GM21515 (cell line): ENCODE data around the gene UCP3.
A peak's percentile ranks its signal among the peaks of the same experiment; 100 is the strongest.
"Not testable (repeated sequence)": the region's sequence is repeated elsewhere in the genome, so short reads cannot be mapped to it uniquely, and the experiment has no call there.

ENCODE experiments used
- ATAC-seq: cut with Tn5 transposase; IDR thresholded peaks from one replicate; pipeline ENCODE4 v1.9.1; 2021; ENCODE audit not compliant: unreplicated experiment

Gene UCP3

DNA sequence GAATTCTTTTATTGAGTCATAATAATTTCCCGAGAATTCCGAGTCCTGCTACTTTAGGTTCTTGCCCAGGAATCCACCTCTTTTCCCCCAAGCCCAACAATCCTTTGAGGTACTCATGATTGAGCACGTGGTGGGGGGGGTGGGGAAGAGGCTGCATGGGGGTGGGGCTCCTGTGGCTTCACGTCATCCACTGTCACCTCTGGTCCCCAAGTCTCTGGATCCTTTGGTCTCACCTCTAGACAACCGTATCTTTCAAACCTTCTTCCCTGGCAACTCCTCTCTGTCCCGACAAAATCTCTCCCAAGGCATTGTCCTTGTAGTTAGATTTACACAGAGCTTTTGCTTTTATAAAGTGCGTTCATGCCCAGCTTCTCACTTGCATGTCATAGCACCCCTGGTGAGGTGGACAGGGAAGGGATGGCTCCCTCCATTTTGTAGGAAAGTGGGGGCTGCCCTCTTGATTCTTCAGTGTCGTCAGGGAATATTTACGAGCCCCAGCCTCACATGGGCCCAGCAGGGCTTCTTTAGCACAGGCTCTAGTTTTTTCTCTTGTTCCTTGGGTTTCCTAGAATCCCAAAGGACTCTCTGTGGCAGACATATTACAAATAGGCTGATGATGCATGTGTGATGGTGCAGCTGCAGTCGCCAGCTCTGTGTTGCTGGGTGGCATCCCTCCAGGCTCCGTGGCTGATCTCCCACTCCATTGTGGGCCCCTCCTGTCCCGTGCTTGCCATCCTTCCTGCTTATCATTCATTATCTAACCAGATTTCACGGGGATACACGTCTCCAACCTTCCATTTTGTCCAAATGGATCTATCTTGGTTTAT, 8.4 kb downstream of the UCP3 start:
- ATAC-seq, result no peak

DNA sequence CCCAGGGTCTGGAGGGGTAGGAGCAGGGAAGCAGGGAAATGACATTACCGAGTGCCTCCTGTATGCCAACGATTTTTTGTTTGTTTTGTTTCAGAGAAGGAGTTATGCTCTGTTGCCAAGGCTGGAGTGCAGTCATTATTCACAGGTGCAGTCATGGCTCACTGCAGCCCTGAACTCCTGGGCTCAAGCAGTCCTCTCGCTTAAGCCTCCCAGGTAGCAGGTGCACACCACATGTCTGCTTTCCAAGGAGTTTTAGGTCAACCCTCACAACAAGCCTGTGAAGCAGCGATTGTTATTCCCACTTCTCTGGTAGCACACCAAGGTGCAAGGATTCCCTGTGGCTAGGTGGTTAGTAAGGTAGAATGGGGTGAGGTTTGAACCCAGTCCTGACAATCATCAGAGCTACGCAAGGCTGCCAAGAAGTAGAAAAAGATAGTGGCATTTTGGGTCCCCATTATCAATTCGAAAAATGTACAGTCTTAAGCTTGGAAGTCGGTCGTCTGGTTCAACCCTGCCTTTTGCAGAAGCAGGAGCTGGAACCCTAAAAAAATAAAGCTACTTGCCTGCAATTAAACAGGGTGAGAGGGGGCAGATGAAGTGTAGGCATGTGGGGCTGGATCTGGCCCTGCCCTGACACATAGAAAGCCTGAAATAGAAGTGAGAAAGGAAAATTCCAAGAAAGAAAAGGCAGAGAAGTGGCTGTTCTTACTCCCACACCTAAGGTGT, 9.1 kb downstream of the UCP3 start:
- ATAC-seq, result no peak

DNA sequence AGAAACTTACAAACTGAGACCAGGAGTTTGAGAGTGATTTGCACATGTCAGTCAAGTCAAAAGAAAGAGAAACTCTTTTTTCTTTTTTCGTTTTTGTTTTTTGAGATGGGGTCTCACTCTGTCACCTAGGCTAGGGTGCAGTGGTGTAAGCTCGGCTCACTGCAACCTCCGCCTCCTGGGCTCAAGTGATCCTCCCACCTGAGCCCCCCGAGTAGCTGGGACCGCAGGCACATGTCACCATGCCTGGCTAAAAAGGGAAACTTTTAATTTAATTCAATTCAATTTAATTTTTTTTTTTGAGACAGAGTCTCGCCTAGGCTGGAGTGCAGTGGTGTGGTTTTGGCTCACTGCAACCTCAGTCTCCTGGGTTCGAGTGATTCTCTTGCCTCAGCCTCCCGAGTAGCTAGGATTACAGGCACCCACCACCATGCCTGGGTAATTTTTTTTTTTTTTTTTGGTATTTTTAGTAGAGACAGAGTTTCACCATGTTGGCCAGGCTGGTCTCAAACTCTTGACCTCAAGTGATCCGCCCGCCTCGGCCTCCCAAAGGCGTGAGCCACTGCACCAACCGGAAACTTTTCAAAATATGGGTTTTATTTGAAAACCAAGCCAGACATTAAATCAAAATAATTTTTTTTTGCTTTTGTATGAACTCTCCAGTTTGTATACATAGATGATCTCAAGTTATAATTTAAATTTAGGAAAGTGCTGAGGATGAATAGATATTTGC, 9.9 kb downstream of the UCP3 start:
- ATAC-seq, result no peak

DNA sequence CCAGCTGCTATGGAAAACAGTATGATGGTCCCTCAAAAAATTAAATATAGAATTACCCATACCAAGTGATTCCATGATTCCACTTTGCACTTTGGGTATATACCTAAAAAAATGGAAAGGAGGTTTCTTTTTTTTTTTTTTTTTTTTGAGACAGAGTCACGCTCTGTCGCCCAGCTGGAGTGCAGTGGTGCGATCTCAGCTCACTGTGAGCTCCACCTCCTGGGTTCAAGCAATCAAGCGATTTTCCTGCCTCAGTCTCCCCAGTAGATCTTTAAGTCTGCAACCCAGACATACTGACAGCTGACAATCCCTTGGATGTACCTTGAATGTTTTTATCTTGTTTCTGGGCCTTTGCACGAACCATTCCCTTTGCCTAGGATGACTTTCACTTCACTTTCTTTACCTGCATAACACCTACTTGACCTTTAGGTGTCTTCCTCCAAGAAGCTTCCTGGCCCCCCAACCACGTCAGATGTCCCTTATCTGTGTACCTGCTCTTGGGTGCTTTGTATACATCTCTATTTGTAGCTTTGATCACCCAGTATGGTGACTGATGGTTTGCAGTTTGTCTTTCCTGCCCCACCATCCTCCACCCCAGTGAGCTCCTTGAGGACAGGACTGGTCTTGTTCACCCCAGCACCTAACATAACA, 11.6 kb downstream of the UCP3 start:
- ATAC-seq, result no peak

DNA sequence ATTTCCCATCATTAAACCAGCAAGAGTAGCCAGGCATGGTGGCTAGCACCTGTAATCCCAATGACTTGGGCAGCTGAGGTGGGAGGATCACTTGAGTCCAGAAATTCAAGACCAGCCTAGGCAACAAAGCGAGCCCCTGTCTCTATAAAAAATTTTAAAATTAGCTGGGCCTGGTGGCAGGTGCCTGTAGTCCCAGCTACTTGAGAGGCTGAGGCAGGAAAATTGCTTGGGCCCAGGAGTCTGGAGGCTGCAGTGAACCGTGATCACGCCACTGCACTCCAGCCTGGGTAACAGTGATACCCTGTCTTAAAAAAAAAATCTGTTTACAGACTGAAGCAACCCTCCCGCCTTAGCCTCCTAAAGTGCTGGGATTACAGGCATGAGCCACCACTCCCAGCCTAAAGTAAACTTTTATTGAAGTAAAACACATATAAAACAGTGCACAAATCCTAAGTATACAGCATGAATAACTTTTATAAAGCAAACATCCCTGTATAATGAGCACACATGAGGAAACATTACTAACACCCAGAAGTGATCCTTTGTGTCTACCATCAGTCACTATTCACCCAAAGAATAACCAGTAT, 12.6 kb downstream of the UCP3 start:
- ATAC-seq, result no peak

DNA sequence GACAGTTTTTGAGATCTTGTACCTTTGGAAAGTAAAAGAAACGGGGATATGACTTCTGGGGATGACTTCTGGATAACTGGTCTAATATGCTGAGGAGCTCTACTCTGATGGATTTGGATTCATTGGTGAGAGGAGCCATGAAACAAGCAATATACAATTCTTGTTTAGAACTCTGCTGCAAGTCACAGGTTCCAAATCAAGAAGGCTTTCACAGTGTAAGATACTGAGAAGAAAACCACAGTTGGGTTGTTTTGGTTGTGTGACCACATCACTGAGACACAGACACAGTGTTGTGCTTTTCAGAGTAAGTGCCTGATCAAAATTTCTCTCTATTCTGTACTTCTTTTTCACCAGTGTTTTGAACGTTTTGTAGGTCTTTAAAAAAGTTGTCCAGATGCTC, 13.2 kb downstream of the UCP3 start:
- no peak for ATAC-seq

DNA sequence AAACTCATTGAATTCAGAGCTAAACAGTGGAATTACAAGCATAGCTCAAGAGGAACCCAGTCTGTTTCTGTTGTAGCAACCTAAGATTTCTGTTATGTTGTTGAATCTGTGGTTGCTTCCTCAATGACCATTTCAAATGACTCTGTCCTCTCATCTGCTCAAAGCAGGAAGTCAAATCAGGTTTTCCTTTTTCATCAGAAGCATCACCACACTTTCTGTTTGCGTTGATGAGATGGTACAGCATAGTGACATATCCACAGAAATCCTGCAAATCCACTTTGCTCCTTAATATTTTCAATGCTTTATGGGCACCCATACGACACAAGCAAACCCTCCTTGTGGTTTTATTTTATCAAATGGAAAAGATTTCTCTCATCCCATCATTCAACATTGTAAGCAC, 13.6 kb downstream of the UCP3 start:
- peak; percentile 45 for ATAC-seq

DNA sequence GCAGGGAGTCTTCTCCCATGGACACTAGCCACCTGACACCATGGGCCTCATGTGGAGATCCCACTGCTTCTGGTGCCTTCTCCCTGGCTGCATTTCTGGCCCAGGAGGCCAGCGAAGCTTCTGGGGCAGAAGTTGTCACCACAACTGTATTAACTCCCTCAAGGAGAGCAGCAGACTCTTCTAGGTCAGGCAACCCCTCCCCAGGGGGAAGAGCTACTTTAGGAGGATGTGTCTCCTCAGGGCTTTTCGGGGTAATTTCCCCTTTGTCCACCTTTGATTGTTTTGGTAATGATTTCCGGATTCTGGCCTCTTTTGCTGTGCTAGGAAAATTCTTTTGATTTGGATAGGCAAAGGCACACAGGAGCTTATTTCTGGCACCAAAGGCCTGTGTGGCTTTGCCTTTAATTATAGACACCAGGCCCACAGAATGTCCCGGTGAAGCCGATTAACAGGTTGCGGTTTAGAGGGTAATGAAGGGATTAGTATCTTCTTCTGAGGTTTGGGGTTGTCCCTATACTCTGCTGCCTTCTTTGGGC, 17.3 kb downstream of the UCP3 start:
- no peak for ATAC-seq

DNA sequence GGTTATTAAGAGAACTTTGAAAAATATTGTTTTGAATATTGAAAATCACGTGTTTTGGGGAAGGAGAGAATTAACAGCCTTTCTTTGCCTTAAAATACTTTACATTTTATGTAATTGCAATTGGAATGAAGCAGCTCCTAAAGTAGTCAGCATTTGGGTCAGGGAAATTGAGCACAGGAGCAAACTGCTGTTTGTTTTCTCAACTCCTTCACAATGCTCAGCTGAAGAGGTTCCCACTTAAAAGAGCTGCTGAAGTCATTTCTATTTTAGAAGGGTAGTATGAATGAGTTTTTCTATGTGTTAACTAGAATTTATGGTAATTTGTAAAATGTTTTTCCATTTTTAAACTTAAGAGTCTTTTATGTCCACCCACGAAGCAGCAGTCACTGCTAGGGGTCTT, 18.2 kb downstream of the UCP3 start:
- ATAC-seq, result no peak

DNA sequence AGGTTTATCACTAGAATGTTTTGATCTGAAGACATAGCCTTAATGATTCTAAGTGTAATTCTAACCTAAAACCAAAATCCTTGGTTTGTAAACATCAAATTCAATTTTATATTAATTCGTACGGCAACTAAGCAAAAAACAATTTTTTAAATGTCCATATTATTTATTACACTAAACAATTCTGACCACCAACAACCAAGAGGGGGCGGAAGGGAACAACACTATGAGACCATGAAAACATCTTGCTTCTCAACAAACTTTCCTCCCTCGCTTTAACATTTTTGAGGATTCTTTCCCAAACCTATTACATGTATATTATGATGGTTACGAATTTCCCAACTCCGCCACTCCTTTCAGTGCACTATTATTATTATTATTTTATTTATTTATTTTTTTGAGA, 19.7 kb downstream of the UCP3 start:
- ATAC-seq, result no peak

DNA sequence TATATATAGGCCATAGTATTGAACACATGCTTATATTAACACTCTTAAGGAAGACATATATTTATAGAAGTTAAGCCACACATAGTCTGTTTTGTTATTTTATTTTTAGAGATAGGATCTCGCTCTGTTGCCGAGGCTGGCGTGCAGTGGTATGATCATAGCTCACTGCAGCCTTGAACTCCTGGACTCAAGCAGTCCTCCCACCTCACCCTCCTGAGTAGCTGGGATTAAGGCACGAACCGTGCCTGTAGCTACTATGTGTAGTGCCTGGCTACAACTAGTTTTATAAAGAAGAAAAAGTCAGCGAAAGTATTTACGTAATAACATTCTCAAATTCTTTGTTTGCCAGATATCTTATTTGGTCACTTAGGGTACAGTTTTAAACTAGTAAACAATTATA, 20.7 kb downstream of the UCP3 start:
- ATAC-seq, result no peak

DNA sequence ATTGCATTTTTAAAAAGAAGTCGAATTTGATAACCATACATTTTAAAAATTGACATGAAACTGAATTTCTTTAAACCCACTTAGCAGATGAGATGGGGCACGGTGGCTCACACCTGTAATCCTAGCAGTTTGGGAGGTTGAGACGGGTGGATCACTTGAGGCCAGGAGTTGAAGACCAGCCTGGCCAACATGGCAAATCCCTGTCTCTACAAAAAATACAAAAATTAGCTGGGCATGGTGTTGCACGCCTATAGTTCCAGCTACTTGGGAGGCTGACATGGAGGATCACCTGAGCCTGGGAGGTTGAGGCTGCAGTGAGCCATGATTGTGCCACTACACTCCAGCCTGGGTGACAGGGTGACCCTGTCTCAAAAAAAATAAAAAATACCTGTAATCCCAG, 23.2 kb downstream of the UCP3 start:
- ATAC-seq, result not testable (repeated sequence)

DNA sequence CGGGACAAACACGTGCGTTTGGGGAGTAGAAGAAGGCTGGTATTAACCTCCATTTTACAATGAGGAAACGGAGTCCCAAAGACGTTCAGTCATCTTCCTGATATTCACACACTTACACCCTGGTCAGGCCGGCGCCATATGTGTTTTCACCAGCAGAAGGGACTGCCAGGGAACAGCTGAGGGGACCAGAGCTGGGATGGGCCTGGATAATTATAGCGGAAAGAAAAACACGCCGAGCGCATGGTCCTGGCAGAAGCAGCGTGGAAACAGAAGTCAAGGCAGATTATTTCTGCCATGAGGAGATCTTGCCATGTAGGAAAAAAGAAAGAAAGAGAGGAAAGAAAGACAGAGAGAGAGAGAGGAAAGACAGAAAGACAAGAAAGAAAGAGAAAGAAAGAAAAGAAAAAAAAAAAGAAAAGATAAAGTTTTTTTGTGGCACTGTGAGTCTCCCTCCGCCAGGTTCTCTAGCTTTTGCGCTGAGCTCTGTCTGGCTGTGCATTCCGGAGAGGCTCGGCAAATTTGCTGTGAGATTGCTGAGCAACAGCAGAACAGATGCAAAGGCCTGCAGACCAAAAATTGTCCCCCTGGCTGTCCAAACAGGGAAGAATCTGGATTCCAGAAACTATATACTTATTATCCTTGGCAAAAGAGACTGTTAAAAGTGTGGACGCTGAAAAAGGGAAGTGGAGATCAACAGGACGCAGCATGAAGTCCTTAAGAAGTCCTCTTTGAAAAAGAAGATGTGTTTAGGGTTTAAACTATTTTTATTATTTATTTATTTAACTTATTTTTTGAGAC, 24.9 kb downstream of the UCP3 start:
- ATAC-seq, result no peak

DNA sequence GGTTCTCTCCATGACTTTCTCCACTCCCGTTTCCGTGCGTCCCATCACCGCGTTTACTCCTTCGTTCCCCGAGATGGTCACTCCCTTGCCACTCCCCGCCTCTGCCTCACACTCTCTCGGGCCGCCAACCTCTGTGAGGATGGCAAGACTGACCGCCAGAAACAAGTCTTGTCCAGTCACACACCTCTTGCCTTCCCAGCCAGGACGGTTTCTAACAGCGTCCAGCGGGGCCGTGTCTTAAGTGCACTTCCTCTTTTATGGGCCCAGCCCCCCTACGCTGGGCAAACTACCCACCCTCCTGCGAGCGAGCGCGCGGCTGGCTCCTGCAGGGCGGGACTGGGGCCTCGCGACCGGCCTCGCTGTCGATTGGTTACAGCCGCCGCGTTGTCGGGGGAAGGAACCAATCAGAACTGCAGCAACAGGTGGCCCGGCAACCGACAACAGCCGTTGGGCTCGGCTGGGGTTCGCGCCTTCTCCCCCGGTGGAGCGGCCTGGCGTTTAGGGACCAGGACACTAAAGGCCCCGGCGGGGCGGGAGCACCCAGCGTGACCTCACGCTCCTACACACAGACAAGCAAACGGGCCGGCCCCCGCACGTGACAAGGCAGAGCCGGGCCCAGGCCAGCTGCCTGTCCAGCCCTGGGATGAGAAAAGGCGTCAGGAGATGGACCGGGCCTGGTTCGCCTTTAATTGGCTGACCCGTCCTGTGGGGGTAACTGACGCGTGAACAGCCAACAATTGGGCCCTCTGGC, 25.7 kb downstream of the UCP3 start:
- peak; percentile 73 for ATAC-seq

DNA sequence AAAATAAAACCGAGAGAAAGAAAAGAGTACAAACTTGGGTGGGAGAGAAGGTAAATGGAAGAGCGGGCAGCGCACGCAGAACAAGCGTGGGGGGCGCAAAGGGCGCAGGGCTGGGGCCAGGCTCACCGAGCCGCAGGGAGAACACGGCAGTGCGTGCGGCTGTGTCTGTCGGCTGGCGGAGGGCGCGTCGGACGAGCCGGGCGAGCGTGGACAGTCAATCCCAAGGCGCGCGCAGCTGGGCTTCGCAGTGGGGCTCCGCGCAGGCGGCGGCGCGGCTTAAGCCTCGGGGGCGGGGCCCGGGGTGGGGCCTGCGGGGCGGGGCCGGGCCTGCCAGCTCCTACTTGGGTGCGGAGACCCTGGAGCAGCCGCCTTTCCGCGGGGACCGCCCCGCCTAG, 26.3 kb downstream of the UCP3 start, which contains the start of gene UCP2:
Gene UCP2 (minus strand): TSS at position 249 of the 395 bp plus-strand sequence. CDS start 4,465 bp downstream, outside the sequence.
- peak; percentile 39 for ATAC-seq

DNA sequence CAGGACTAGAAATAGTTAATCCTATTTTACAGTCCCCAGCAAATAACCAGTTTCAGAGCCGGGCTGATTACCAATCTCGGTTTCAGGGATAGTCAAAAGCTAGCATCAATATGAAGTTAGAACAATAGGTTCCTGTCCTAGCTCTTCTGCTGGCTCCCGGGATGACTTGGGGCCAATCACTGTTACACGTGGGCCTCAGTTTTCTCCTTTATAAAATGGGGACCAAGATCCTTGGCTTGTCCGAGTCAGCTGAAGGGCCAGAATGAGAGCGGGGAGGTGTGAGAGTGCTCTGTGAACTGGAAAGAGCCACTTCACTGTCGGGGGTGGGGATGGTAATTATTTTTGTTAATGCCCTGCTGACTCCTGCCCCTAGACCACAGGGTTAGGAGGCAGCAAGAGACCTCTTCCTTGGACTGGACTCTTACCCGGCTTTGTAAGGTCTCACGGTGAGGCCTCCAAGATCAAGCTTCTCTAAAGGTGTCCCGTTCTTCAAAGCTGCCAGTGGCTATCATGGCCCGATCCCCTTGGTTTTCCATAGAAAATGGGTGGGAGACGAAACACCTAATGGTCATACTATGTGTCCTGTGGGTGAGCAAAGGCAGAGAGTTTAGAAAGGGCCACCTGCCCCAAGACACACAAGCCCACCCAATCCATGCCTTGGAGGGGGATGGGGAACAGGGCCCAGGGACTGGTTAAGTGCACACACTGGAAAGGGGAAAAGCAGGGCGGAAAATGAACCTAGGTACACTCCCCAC, 27.7 kb downstream of the UCP3 start:
- no peak for ATAC-seq

DNA sequence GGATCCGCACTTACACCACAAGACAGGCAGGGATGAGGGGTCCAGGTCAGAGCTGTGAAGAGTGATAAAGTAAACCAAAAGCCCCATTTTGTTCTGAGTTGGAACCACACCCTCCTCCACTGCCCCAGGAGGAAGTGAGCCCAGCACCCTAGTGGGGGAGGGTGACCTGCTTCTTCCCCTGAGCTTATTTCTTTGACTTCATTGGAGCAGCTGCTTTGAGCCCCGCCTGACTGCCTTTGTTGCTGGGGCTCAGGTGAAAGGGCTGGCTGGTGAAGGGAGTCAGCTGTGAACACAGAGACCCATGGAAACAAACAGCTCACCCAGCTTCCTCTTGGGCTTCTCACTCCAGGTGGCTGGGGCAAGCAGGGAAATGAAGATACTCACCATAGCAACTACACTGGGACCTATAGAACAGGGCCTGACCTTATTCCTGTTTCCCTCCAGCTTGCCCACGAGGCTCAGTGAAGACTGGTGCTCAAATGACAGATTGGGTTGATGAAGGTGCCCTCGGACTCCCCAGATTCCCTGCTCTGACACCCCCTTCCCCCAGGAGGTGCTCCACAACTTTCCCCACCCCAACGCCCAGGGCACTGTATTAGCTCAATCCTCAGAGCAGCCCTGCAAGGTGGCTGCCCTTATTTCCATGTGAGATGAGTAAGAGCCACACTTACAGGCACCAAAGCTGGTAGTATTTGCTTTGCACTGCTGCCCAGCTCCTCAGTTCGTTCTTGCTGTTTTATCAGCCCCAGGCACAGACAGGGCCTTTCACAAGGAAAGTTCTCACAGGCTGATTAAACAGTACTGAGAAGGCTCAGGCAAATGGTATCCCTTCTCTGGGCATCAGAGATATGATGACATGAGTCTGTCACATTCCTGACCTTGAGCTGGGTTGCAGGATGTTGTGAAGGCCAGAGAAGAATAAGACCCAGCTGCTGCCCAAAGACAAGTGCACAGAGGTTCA, 28.6 kb downstream of the UCP3 start:
- peak; percentile 45 for ATAC-seq
